ENCODE results near the gene RAB17.
"Not testable (repeated sequence)": the region's sequence is repeated elsewhere in the genome, so short reads cannot be mapped to it uniquely, and the experiment has no call there.

The RAB17 gene

DNA sequence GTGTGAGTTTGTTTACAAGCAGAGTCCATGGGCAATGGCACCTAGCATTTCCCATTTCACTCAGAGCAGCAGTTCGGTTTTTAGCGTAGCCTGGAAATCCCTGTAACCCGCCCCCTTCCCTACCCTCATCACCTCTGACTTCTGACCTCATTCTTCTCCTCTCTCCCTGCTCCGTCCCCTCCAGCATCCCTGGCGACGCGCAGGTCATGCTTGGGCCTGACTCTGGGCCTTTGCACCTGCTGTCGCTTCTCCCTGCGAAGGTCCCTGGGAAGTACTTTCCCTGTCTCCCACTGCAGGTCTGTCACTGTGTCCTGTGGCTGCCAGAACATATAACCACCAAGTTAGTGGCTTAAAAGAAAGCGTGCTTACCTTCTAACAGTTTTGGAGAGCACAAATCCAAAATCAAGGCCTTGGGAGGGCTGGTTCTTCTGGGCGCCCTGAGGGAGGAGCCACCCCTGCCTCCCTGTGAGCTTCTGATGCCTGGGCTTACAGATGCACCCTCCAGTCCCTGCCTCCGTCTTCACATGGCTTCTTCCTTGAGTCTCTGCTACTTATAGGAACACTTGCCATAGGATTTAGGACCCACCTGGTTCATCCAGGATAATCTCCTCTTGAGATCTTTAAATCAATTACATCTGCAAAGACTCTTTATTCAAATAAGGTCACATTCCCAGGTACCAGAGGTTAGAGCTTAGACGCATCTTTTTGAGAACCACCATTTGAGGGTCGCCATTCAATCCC lies 8.1 kb upstream of the RAB17 start:
- no peak for DNase-seq (ENCODE audit: low read depth)

DNA sequence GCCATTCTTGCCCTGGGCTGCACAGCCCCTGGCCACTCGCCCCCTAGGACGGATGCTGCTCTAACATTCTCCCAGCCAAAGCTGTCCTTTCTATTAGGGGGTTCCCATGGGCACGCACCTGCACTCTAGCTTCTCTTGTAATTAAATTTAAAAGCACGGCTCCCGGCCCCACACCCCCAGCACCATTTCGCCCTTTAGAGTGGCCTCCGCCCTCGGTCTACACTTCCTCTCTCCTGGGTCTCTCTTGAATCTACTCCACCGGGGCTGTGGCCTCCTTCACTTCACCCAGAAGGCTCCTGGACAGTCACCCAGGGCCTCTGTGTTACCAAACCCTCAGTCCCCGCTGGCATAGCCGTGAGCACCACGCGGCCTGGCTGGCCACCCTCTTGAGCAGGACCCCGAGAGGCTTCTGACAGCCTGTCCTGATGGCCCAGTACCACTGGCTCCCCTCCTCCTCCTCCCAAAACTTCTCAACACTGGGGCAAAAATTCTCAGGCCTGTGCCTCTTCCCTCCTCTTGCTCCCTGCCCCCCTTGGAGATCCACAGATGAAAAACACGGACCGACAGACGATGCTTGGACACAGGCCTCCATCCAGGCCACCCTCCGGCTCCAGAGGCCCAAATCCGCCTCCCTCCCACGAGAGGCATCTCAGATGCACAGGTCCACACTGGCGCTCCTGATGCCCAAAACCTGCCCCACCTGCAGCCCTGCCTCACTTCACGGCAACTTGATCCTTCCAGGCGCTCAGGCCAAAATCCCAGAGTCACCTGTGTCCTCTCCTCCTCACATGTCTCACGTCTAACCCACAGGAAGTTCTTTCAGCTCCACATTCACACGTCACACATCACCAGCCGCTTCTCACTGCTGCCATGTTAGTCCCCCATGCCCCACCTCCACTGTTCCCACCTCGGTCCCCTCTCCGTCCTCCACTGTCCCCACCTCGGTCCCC lies 6.9 kb upstream of the RAB17 start:
- no peak for DNase-seq (ENCODE audit: low read depth)

GRCh38 chr2:237596520-237597195 lies 6.1 kb upstream of the RAB17 start:
- no peak for DNase-seq (ENCODE audit: low read depth)

- not testable (repeated sequence) for DNase-seq (ENCODE audit: low read depth)
Measured at GRCh38 chr2:237595829-237596519, 5.4 kb upstream of the RAB17 start.

- no peak for DNase-seq (ENCODE audit: low read depth)
Measured at GRCh38 chr2:237594514-237594871, 4.0 kb upstream of the RAB17 start.

- no peak for DNase-seq (ENCODE audit: low read depth)
Measured at GRCh38 chr2:237593596-237594320, 3.2 kb upstream of the RAB17 start.

GRCh38 chr2:237593036-237593435 lies 2.5 kb upstream of the RAB17 start:
- DNase-seq (ENCODE audit: low read depth), result no peak

- no peak for DNase-seq (ENCODE audit: low read depth)
Measured at GRCh38 chr2:237592425-237592980, 2.0 kb upstream of the RAB17 start.

GRCh38 chr2:237591141-237591881 lies 777 bp upstream of the RAB17 start:
- no peak for DNase-seq (ENCODE audit: low read depth)

GRCh38 chr2:237588044-237588696 lies 2.4 kb downstream of the RAB17 start:
- DNase-seq (ENCODE audit: low read depth), result no peak

DNA sequence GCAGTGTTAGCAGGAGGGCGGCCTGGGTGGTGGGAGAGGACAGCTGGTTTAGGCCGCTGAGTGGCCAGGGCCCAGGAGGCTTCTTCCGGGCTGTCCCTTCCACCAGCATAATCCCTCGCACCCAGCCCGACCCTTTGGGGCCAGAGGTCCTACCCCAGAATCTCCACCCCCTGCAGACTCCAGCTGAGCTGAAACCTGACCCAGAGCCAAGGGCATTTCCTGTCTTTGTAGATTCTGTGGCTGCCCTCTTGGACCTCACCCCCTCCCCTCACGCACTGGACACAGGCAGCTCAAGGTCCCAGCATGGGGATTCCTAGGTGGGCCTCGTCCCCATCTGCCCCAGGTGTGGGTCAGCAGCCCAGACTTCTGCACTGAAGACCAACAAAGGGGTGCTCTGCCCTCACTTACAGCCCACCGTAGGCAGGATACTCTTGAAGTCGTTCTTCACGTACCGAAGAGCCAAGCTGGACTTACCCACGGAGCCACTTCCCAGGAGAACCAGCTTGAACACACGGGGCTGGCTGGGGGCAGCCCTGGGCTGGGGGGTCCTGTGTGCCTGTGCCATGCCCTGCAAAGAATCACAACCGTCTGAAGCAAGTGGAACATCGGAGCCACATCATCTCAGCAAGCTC lies 4.8 kb downstream of the RAB17 start:
- DNase-seq (ENCODE audit: low read depth), result no peak

GRCh38 chr2:237583385-237584295 lies 6.9 kb downstream of the RAB17 start:
- DNase-seq (ENCODE audit: low read depth), result no peak

- no peak for DNase-seq (ENCODE audit: low read depth)
Measured at GRCh38 chr2:237581751-237582746, 8.5 kb downstream of the RAB17 start.

GRCh38 chr2:237581326-237581725 lies 9.2 kb downstream of the RAB17 start:
- no peak for DNase-seq (ENCODE audit: low read depth)

DNA sequence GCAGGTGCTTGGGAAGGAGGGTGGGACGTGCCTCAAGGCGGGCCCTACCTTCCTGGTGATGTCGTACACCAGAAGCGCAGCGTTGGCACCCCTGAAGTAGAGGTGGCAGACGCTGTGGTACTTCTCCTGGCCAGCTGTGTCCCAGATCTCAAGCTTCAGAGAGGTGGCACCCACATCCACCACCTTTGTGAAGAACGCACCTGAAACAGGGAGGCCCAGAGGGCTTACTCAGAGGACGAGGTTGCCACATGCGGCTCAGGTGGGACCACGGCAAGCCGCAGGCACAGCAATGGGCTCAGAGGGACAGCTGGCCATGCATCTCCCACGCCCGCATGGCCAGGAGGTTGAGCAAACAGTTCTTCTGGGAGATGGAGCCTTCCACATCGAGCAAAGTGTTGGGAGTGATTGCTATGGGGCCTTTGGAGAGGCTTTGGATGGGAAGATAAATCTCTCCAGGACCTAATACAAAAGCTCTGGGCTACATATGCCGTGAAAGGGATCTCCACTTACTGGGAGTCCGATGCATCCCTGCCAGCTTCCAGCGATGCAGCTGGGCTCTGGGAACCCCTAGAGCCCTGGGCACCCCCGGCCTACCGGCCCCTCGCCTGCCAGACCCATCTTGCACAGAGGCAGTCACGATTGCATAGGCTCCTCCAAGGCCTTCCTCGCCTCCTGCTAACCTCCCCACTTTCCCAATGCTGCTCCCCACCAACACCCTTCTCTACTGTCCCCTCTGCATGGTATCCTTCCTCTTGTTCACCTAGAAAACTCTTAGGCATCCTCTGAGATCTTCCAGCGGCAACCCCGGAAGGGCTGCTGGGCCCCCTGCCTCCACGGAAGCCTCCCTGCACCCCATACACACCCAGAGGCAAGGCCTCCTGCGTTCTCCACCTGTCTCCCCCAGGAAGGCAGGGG lies 12.3 kb downstream of the RAB17 start:
- DNase-seq (ENCODE audit: low read depth), result no peak

DNA sequence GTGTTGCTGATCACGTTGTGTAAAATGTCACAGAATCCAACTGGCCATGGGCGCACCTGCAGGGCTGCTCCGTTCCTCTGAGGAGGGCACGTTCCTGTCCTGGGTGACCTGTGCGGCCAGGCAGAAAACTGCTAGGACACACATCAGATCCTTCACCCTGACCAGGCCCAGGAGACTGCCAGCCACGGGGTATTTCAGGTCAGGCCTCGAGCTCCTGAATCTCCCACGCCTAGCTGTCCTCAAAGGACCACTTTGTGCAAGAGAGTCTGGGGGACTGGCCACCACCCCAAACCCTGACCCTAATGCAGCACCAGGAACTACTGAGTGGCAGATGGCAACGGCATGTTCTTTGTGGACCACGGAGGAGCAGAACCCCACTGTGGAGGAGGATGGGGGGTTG lies 13.1 kb downstream of the RAB17 start:
- no peak for DNase-seq (ENCODE audit: low read depth)
